Measurements from ENCODE around the gene FBXO34.

The FBXO34 gene

GRCh38 chr14:55272922-55273321 is 1.7 kb downstream of the FBXO34 start:
- no peak for DNase-seq

GRCh38 chr14:55274146-55274545 is 2.9 kb downstream of the FBXO34 start:
- DNase-seq, result no peak

- DNase-seq, result no peak
Observed at GRCh38 chr14:55274751-55275150, 3.5 kb downstream of the FBXO34 start.

GRCh38 chr14:55276736-55277135 is 5.5 kb downstream of the FBXO34 start:
- DNase-seq, result no peak

- no peak for DNase-seq
Observed at GRCh38 chr14:55277972-55278740, 6.9 kb downstream of the FBXO34 start.

GRCh38 chr14:55279384-55279783 is 8.2 kb downstream of the FBXO34 start:
- DNase-seq, result no peak

- no peak for DNase-seq
Observed at GRCh38 chr14:55281316-55281839, 10.2 kb downstream of the FBXO34 start.

GRCh38 chr14:55285048-55285652 is 13.9 kb downstream of the FBXO34 start:
- DNase-seq, result no peak

GRCh38 chr14:55288439-55288838 is 17.2 kb downstream of the FBXO34 start:
- DNase-seq, result no peak

- no peak for DNase-seq
Observed at GRCh38 chr14:55291480-55292081, 20.4 kb downstream of the FBXO34 start.

GRCh38 chr14:55294603-55295002 is 23.4 kb downstream of the FBXO34 start:
- no peak for DNase-seq

- no peak for DNase-seq
Observed at GRCh38 chr14:55297611-55298499, 26.6 kb downstream of the FBXO34 start.

- DNase-seq, result no peak
Observed at GRCh38 chr14:55298500-55298822, 27.2 kb downstream of the FBXO34 start.

GRCh38 chr14:55301437-55302121 is 30.4 kb downstream of the FBXO34 start:
- no peak for DNase-seq

GRCh38 chr14:55302367-55303124 is 31.3 kb downstream of the FBXO34 start:
- DNase-seq, result no peak

- DNase-seq, result no peak
Observed at GRCh38 chr14:55303125-55303499, 31.9 kb downstream of the FBXO34 start.

- no peak for DNase-seq
Observed at GRCh38 chr14:55303691-55304145, 32.5 kb downstream of the FBXO34 start.

GRCh38 chr14:55306938-55307589 is 35.8 kb downstream of the FBXO34 start:
- no peak for DNase-seq

GRCh38 chr14:55309154-55309553 is 37.9 kb downstream of the FBXO34 start:
- no peak for DNase-seq

GRCh38 chr14:55309761-55310365 is 38.6 kb downstream of the FBXO34 start:
- DNase-seq, result no peak
